ENCODE results near the gene SECISBP2. TPM values are rescaled to one million over a fixed set of nuclear protein-coding genes. Genes with fewer than 3 reads are reported as not detected.

The SECISBP2 gene
- total RNA-seq, 1 donor from 2014 or later = 78.0 TPM

DNA sequence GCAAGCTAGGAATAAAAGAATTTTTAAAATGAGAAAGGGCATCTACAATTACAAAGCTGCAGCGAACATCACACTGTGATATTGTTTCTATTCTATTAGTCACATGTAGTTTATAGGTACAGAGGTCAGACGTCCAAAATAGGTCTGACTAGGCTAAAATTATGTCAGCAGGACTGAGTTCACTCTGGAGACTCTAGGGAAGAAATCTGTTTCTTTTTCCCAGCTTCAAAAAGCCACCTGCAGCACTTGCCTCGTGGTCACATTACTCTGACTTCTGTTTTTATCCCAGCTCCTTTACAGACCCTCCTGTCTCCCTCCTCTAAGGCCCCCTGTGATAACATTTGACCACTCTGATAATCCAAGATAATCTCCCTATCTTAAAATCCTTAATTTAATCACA lies 12.4 kb upstream of the SECISBP2 start:
- Mint-ChIP-seq H3K4me1 (peaks cover 17% of the 10 kb centered on the region), H3K4me3 (no peak overlapping the region), H3K9me3 (peaks cover 3% of the 10 kb centered on the region), H3K27me3 (ENCODE audit: low read depth) (no peaks in the 10 kb centered on the region), H3K27ac (no peak overlapping the region), H3K36me3 (peaks cover 1% of the 10 kb centered on the region)
- TF ChIP-seq, protein P1, sequence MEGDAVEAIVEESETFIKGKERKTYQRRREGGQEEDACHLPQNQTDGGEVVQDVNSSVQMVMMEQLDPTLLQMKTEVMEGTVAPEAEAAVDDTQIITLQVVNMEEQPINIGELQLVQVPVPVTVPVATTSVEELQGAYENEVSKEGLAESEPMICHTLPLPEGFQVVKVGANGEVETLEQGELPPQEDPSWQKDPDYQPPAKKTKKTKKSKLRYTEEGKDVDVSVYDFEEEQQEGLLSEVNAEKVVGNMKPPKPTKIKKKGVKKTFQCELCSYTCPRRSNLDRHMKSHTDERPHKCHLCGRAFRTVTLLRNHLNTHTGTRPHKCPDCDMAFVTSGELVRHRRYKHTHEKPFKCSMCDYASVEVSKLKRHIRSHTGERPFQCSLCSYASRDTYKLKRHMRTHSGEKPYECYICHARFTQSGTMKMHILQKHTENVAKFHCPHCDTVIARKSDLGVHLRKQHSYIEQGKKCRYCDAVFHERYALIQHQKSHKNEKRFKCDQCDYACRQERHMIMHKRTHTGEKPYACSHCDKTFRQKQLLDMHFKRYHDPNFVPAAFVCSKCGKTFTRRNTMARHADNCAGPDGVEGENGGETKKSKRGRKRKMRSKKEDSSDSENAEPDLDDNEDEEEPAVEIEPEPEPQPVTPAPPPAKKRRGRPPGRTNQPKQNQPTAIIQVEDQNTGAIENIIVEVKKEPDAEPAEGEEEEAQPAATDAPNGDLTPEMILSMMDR (IDR thresholded peaks at IDR 0.05; ENCODE audit: unreplicated experiment) = no peak
- DNase-seq (ENCODE audit: low spot score in 2 of 2, unreplicated experiment in 2 of 2) = no peak

DNA sequence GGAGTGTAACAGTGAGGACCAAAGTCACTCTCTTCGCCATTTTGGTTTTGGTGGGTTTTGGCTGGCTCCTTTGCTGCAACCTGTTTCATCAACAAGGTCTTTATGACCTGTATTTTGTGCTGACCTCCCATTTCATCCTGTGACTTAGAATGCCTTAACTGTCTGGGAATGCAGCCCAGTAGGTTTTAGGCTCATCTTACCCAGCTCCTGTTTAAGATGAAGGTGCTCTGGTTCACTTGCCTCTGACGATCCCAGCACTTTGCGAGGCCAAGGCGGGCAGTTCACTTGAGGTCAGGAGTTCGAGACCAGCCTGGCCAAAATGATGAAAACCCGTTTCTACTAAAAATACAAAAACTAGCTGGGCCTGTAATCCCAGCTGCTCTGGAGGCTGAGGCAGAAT lies 9.1 kb upstream of the SECISBP2 start:
- peak overlapping the region; percentile 95 for H3K4me3 Mint-ChIP-seq
- peak overlapping the region; percentile 100 for H3K27ac Mint-ChIP-seq
- TF ChIP-seq, protein P1 (IDR thresholded peaks at IDR 0.05; ENCODE audit: unreplicated experiment) = no peak
- peaks cover 33% of the 10 kb centered on the region for H3K4me1 Mint-ChIP-seq
- DNase-seq (ENCODE audit: low spot score in 2 of 2, unreplicated experiment in 2 of 2) = no peak
- H3K27me3 Mint-ChIP-seq (ENCODE audit: low read depth) = no peaks in the 10 kb centered on the region
- peaks cover 3% of the 10 kb centered on the region for H3K9me3 Mint-ChIP-seq
- peaks cover 1% of the 10 kb centered on the region for H3K36me3 Mint-ChIP-seq

DNA sequence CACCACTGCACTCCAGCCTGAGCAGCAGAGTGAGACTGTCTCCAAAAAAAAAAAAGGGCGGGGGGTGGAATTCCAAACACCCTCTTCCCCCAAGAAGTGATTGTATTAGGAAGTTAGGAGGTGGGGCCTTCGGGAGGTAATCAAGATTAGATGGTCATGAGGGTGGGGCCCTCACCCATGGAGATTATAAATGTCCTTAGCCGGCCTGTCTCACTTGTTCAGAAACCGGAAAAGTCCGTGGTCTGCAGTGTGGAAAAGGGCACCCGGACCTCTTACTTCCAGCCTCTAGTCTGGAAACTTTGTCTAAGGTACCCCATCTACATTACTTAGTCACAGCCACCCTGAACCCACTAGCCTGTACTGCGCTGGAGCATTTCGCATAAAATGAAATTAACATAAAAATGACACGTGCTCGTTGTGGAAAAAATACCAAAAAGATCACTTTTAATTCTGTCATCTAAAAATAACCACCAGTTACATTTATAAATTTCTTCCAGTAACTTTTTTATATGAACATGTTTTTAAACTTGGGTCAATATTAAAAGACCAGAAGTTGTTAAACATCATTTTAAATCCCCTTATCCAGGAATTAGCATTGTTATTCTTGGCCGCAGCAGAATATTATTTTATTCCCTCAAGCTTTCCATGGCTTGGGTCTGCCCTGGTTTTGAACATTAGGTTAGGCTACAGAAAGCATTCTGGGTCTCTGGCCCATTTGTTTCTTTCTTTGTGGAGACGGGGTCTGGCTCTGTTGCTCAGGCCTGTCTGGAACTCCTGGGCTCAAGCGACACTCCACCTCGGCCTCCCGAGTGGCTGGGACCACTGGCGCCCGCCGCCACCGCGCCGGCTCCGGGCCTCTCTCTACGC lies 8.5 kb upstream of the SECISBP2 start:
- no peaks in the 10 kb centered on the region for H3K27me3 Mint-ChIP-seq (ENCODE audit: low read depth)
- TF ChIP-seq, protein P1 (IDR thresholded peaks at IDR 0.05; ENCODE audit: unreplicated experiment) = no peak
- H3K9me3 Mint-ChIP-seq = no peaks in the 10 kb centered on the region
- H3K4me3 Mint-ChIP-seq = peak overlapping the region; percentile 95
- H3K4me1 Mint-ChIP-seq = peaks cover 39% of the 10 kb centered on the region
- peaks cover 1% of the 10 kb centered on the region for H3K36me3 Mint-ChIP-seq
- DNase-seq (ENCODE audit: low spot score in 2 of 2, unreplicated experiment in 2 of 2) = no peak
- peak overlapping the region; percentile 100 for H3K27ac Mint-ChIP-seq

DNA sequence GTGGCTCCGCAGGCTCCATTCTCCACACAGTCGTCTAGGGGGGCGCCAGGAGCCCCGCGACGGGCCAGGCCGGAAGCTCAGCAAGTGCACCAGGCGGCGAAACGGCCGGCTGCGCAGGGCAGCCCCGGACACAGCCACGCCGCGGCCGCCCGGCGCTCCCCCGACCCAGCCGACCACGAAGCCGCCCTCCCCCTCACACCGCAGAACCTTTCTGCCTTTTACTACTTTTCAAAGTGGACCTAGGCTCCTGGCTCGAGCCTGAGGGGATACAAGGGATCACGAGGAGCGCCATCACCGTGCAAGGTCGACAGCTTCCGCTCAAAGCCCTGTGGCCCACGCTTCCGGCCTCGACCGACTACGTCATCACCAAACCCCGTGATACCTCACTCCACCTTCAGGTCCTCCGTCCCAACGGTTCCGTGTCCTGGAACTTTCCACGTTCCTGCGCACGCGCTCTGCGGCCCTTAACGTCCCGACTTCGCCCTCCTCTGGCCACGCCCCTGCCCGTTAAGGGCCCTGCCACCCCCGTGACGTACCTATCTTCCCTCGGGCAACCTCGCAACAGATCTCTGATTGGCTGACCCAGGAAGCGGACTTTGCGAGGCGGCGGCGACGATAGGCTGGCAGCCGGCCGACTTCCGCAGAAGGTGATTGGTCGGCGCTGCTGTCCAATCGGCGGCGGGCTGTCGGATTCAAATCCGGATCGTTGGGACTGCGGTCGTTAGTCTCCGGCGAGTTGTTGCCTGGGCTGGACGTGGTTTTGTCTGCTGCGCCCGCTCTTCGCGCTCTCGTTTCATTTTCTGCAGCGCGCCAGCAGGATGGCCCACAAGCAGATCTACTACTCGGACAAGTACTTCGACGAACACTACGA lies 7.6 kb upstream of the SECISBP2 start, which contains the start of gene CKS2:
Gene CKS2, plus strand, starts transcription at position 721 of the 871 bp plus-strand sequence. Its CDS starts 98 bp downstream, at position 819.
- Mint-ChIP-seq H3K4me3 (peak within 1 kb of the TSS; percentile 95), H3K4me1 (peaks cover 43% of the 10 kb centered on the region), H3K27me3 (ENCODE audit: low read depth) (no peaks in the 10 kb centered on the region), H3K36me3 (peaks cover 1% of the 10 kb centered on the region), H3K27ac (peak within 1 kb of the TSS; percentile 100), H3K9me3 (no peaks in the 10 kb centered on the region)
- peak; percentile 100 for DNase-seq (ENCODE audit: low spot score in 2 of 2, unreplicated experiment in 2 of 2)
- TF ChIP-seq, protein P1 (IDR thresholded peaks at IDR 0.05; ENCODE audit: unreplicated experiment) = no peak

DNA sequence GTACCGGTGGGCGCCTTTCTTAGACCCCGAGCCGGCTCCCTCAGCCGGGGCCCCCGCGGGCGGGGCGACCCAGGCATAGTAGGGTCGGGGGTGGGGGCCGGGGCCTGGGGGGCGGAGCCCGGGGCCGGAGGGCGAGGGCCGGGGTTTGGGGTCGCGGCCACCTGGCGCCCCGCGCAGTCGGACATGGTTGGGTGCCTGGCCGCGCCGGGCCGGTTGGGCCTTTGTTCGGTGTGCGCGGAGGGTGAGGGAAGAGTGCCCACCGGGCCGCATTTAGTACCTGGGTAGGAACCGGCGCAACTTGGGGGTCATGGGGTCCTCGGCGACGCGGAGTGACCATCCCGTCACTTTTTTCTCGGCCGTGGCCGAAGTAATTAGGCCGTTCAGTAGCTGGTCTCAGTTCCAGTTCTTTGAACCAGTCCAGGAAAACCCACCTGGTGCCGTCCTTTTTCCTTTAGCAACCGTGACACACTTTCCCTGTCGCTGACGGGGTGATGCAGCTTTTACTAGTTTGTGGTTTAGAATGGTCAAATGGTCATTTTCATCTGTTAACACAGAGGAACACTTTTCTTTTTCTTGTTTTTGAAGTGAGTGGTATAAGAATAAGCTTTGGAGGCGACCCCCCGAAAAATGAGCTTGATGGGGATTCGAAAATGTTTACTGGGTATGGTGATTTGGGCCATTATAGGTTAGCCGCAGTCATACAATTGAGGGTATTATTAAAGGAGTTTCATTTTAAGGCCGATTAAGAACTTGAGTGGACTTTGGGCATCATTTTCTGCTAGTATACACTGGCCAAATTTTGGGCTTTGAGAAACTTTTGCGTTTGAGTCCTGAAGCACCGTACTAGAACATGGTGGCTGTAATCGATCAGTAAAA lies 6.7 kb upstream of the SECISBP2 start:
- peaks cover 6% of the 10 kb centered on the region for H3K36me3 Mint-ChIP-seq
- peak overlapping the region; percentile 95 for H3K4me3 Mint-ChIP-seq
- peak overlapping the region; percentile 100 for H3K27ac Mint-ChIP-seq
- peak in 1 of 2 experiments; percentile 41 for DNase-seq (ENCODE audit: low spot score in 2 of 2, unreplicated experiment in 2 of 2)
- H3K27me3 Mint-ChIP-seq (ENCODE audit: low read depth) = no peaks in the 10 kb centered on the region
- H3K9me3 Mint-ChIP-seq = no peaks in the 10 kb centered on the region
- TF ChIP-seq, protein P1 (IDR thresholded peaks at IDR 0.05; ENCODE audit: unreplicated experiment) = no peak
- peaks cover 44% of the 10 kb centered on the region for H3K4me1 Mint-ChIP-seq

Measured in mesothelial cell of epicardium (in vitro differentiated cells).